Mesothelial cell of epicardium (in vitro differentiated cells): Measurements from ENCODE around the gene RPL12. TPM values are rescaled to one million over a fixed set of nuclear protein-coding genes. Genes with fewer than 3 reads are reported as not detected.
"Not testable (repeated sequence)": the region's sequence is repeated elsewhere in the genome, so short reads cannot be mapped to it uniquely, and the experiment has no call there.

Experiments
- DNase-seq, 2 experiments: peaks; one replicate each; pipeline ENCODE4 v3.0.0; 2021; ENCODE audit warnings: low spot score in 2 of 2; ENCODE audit not compliant: unreplicated experiment in 2 of 2
- H3K27ac Mint-ChIP-seq: 2 replicates; pipeline ENCODE4 v1.8.0; 2021; ENCODE audit warnings: mixed read lengths
- H3K27me3 Mint-ChIP-seq: 2 replicates; pipeline ENCODE4 v1.8.0; 2021; ENCODE audit warnings: low read depth, mixed read lengths
- H3K36me3 Mint-ChIP-seq: 2 replicates; pipeline ENCODE4 v1.8.0; 2021; ENCODE audit warnings: mixed read lengths
- H3K4me1 Mint-ChIP-seq: 2 replicates; pipeline ENCODE4 v1.8.0; 2021; ENCODE audit warnings: mixed read lengths
- H3K4me3 Mint-ChIP-seq: 2 replicates; pipeline ENCODE4 v1.8.0; 2021; ENCODE audit warnings: mild to moderate bottlenecking, moderate library complexity, mixed read lengths
- H3K9me3 Mint-ChIP-seq: 2 replicates; pipeline ENCODE4 v1.8.0; 2021; ENCODE audit warnings: mixed read lengths
- CTCF ChIP-seq: fragments of 200-600 bp; sonication (generic); IDR thresholded peaks from one replicate; pipeline ENCODE4 v1.5.0; 2021; ENCODE audit warnings: antibody characterized with exemption; ENCODE audit not compliant: unreplicated experiment
- total RNA-seq: library from RNA; stranded (reverse); gene quantifications from 3 replicates; pipeline ENCODE4 v1.2.1, GENCODE V29; 2021

Gene RPL12
- total RNA-seq, 1 donor from 2014 or later, result 1,125 TPM

DNA sequence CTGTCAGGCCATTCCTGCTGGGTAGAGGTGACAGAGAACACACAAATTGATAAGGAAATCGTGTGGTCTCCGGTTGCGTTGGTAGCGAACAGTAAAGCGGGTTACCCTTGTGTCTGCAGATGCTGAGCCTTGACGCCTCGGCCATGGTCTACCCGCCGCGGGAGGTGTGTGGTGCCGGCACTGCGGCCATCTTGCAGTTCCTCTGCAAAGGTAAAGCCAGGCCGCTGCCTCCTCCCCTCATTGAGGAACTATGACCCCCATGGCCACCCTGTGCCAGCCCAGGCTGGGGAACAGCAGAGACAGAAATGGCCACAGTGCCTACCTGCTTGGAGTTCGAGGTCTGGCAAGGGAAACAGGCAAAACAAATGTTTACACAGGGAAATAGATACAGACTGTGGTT, 16.4 kb upstream of the RPL12 start:
- Mint-ChIP-seq H3K4me3 (no peak overlapping the region), H3K27me3 (no peaks in the 10 kb centered on the region), H3K9me3 (peaks cover under 1% of the 10 kb centered on the region), H3K36me3 (peaks cover 12% of the 10 kb centered on the region), H3K27ac (no peak overlapping the region), H3K4me1 (peaks cover 12% of the 10 kb centered on the region)
- TF ChIP-seq CTCF, result no peak
- no peak for DNase-seq

DNA sequence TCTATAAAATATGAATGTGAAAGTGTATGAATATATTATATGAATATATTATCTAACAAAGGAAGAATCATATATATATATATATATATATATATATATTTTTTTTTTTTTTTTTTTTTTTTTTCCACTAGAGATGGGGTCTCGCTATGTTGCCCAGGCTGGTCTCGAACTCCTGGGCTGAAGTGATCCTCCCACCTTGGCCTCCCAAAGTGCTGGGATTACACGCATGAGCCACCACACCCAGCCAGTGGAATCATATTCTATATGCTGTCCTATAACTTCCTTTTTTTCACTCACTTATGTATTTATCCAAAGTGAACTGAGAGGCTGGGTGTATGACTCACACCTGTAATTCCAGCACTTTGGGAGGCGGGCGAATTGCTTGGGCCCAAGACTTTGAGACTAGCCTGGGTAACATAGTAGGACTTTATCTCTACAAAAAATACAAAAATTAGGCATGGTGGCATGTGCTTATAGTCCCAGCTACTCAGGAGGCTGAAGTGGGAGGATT, 15.3 kb upstream of the RPL12 start:
- DNase-seq, H3K27me3 Mint-ChIP-seq, H3K9me3 Mint-ChIP-seq, H3K27ac Mint-ChIP-seq, H3K4me3 Mint-ChIP-seq: not testable (repeated sequence)
- Mint-ChIP-seq H3K4me1 (peaks cover 15% of the 10 kb centered on the region), H3K36me3 (peaks cover 19% of the 10 kb centered on the region)

DNA sequence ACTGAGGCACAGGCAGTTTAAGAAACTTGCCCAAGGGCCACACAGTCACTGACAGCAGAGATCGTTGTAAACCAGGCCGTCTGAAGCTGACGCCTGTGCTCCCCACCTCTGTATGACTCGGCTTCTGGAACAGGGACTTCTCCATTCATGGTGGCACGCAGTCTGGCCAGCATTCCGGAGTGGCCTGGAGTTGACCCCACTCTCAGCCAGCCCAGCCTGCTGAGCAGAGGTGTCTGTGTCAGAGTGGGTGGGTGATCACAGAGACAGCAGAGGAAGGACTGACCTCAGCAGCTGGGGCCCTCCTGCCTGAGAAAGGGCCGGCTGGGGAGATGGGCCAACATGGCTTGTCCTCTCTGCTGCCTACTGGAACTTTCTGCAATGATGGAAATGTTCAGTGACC, 12.7 kb upstream of the RPL12 start:
- peaks cover 15% of the 10 kb centered on the region for H3K4me1 Mint-ChIP-seq
- H3K27ac Mint-ChIP-seq, result peak overlapping the region; percentile 66
- H3K27me3 Mint-ChIP-seq, result no peaks in the 10 kb centered on the region
- no peak for DNase-seq
- no peak for TF ChIP-seq CTCF
- H3K9me3 Mint-ChIP-seq, result no peaks in the 10 kb centered on the region
- H3K36me3 Mint-ChIP-seq, result peaks cover 16% of the 10 kb centered on the region
- H3K4me3 Mint-ChIP-seq, result no peak overlapping the region

DNA sequence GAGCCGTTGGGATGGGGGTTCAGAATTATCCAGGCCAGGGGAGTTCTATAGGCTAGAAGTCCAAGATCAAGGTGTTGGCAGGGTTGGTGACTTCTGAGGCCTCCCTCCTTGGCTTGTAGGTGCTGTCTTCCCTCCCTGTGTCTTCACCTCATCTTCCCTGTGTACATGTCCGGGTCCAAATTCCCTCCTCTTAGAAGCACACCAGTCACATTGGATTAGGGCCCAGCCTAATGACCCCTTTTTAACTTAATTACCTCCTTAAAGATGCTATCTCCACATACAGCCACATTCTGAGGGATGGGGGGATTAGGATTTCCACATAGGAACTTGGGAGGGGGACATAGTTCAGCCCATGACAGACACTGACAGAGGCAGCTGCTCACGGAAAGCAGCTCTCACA, 12.2 kb upstream of the RPL12 start:
- Mint-ChIP-seq H3K4me1 (peaks cover 15% of the 10 kb centered on the region), H3K4me3 (no peak overlapping the region), H3K36me3 (peaks cover 19% of the 10 kb centered on the region), H3K27ac (peak overlapping the region; percentile 66), H3K9me3 (no peaks in the 10 kb centered on the region), H3K27me3 (no peaks in the 10 kb centered on the region)
- no peak for DNase-seq
- no peak for TF ChIP-seq CTCF

DNA sequence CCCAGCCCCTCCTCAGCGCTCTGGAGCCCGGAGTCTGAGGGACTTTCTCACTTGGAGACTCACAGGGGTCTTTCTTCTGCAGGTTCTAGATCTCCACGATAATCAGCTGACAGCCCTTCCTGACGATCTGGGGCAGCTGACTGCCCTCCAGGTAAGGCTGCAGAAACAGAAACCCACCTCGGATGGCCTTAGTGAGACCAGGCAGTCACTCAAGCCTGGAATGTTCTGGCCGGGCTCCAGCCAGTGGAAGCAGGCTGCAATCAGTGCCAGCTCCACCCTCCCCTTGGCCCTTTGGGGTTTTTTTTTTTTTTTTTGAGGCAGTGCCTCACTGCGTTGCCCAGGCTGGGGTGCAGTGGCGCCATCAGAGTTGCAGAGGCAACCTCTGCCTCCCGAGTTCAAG, 7.7 kb upstream of the RPL12 start:
- no peaks in the 10 kb centered on the region for H3K9me3 Mint-ChIP-seq
- no peaks in the 10 kb centered on the region for H3K27me3 Mint-ChIP-seq
- H3K36me3 Mint-ChIP-seq, result peaks cover 29% of the 10 kb centered on the region
- TF ChIP-seq CTCF, result no peak
- H3K4me3 Mint-ChIP-seq, result no peak overlapping the region
- no peak overlapping the region for H3K27ac Mint-ChIP-seq
- peaks cover 12% of the 10 kb centered on the region for H3K4me1 Mint-ChIP-seq
- no peak for DNase-seq

GRCh38 chr9:127457191-127457878, 6.1 kb upstream of the RPL12 start:
- no peak for DNase-seq
- no peak for TF ChIP-seq CTCF
- Mint-ChIP-seq H3K27me3 (no peaks in the 10 kb centered on the region), H3K27ac (no peak overlapping the region), H3K36me3 (peaks cover 26% of the 10 kb centered on the region), H3K9me3 (no peaks in the 10 kb centered on the region), H3K4me1 (peaks cover 5% of the 10 kb centered on the region), H3K4me3 (no peak overlapping the region)
